ENCODE measurements around the gene PTGFRN.

PTGFRN gene

DNA sequence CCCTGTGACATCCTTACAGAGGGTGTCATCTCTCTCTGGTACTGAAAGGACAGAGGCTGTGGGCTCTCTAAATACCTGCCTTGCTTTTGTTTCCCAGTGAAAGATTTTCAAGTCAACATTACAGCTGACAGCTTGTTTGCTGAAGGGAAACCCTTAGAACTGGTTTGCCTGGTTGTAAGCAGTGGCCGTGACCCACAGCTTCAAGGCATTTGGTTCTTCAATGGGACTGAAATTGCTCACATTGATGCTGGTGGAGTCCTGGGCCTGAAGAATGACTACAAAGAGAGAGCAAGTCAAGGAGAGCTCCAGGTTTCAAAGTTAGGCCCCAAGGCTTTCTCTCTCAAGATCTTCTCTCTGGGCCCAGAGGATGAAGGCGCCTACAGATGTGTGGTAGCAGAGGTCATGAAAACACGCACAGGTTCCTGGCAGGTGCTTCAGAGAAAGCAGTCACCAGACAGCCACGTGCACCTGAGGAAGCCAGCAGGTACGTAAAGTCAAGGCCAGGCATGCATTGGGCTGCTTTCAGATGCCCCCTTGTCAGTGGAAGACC is 103.7 kb downstream of the PTGFRN start:
- no peak for DNase-seq (ENCODE audit: low read depth)
- TF ChIP-seq CTCF (IDR thresholded peaks at IDR 0.05; ENCODE audit: insufficient read depth, low read depth, low read length, missing control alignments) = no peak
- no peak overlapping the region for H3K4me3 ChIP-seq (ENCODE audit: low read depth, low read length)

- no peak for TF ChIP-seq CTCF (IDR thresholded peaks at IDR 0.05; ENCODE audit: insufficient read depth, low read depth, low read length, missing control alignments)
- H3K4me3 ChIP-seq (ENCODE audit: low read depth, low read length) = no peak overlapping the region
- no peak for DNase-seq (ENCODE audit: low read depth)
Measured at GRCh38 chr1:117014209-117014608, 104.5 kb downstream of the PTGFRN start.

DNA sequence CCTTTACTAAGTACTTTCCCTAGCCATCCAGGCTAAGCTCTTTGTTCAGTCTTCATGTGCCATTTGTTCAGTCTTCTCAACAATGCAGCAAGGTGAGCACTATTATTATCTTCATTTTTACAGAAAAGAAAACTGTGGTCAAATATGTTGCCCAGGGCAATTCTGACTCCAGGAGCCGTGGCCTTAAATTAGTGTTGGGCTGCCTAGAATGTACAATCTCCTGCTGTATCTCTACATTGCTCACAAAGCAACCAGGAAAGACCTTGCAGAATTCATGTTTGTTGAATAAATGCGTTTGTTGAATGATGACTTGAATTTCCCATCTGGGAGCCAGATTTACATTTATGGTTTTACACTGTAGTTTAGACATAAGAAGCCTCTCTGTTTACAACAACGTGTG is 106.0 kb downstream of the PTGFRN start:
- no peak overlapping the region for H3K4me3 ChIP-seq (ENCODE audit: low read depth, low read length)
- no peak for TF ChIP-seq CTCF (IDR thresholded peaks at IDR 0.05; ENCODE audit: insufficient read depth, low read depth, low read length, missing control alignments)
- DNase-seq (ENCODE audit: low read depth) = no peak

- DNase-seq (ENCODE audit: low read depth) = no peak
- H3K4me3 ChIP-seq (ENCODE audit: low read depth, low read length) = no peak overlapping the region
- no peak for TF ChIP-seq CTCF (IDR thresholded peaks at IDR 0.05; ENCODE audit: insufficient read depth, low read depth, low read length, missing control alignments)
Measured at GRCh38 chr1:117017062-117017461, 107.3 kb downstream of the PTGFRN start.

- no peak overlapping the region for H3K4me3 ChIP-seq (ENCODE audit: low read depth, low read length)
- peak; percentile 21 for DNase-seq (ENCODE audit: low read depth)
- no peak for TF ChIP-seq CTCF (IDR thresholded peaks at IDR 0.05; ENCODE audit: insufficient read depth, low read depth, low read length, missing control alignments)
Measured at GRCh38 chr1:117017648-117018047, 107.9 kb downstream of the PTGFRN start.

GRCh38 chr1:117020526-117021156 is 110.9 kb downstream of the PTGFRN start:
- no peak for DNase-seq (ENCODE audit: low read depth)
- no peak for TF ChIP-seq CTCF (IDR thresholded peaks at IDR 0.05; ENCODE audit: insufficient read depth, low read depth, low read length, missing control alignments)
- H3K4me3 ChIP-seq (ENCODE audit: low read depth, low read length) = no peak overlapping the region

DNA sequence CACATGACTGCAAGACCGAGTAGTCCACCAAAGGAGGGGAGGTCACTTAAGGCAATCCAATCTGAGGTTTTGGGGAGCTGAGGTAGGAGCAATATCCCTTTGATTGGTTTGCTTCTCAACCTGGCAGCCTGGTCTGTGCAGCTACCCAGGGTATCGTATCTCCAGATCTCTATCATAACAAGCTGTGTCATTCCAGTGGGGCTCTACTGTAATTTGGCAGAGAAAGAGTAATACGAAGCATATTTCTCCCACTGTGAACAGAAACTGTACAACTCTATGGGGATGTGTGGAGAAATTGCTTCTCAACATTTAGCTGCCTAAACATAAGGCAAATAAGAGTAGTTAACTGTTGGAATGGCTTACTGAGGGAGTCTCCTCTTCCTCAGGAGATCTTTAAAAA is 112.4 kb downstream of the PTGFRN start:
- H3K4me3 ChIP-seq (ENCODE audit: low read depth, low read length) = no peak overlapping the region
- DNase-seq (ENCODE audit: low read depth) = no peak
- no peak for TF ChIP-seq CTCF (IDR thresholded peaks at IDR 0.05; ENCODE audit: insufficient read depth, low read depth, low read length, missing control alignments)

All from GM12865 (cell line).